Glomerular endothelial cell (primary cell): Measurements from ENCODE around the gene CTDP1. TPM values are rescaled to one million over a fixed set of nuclear protein-coding genes. Genes with fewer than 3 reads are reported as not detected.

Experiments used
- DNase-seq: peaks from one replicate; pipeline ENCODE4 v3.0.0-alpha.2; 2011; ENCODE audit warnings: low read depth, low spot score; ENCODE audit errors: extremely low read depth
- total RNA-seq: library from RNA; depleted of rRNA; stranded (reverse); fragments of >200 nt; gene quantifications from 2 replicates; pipeline ENCODE4 v1.2.3, GENCODE V29; 2015

Gene CTDP1
- total RNA-seq, 1 donor from 2014 or later, result 34.1 TPM

DNA sequence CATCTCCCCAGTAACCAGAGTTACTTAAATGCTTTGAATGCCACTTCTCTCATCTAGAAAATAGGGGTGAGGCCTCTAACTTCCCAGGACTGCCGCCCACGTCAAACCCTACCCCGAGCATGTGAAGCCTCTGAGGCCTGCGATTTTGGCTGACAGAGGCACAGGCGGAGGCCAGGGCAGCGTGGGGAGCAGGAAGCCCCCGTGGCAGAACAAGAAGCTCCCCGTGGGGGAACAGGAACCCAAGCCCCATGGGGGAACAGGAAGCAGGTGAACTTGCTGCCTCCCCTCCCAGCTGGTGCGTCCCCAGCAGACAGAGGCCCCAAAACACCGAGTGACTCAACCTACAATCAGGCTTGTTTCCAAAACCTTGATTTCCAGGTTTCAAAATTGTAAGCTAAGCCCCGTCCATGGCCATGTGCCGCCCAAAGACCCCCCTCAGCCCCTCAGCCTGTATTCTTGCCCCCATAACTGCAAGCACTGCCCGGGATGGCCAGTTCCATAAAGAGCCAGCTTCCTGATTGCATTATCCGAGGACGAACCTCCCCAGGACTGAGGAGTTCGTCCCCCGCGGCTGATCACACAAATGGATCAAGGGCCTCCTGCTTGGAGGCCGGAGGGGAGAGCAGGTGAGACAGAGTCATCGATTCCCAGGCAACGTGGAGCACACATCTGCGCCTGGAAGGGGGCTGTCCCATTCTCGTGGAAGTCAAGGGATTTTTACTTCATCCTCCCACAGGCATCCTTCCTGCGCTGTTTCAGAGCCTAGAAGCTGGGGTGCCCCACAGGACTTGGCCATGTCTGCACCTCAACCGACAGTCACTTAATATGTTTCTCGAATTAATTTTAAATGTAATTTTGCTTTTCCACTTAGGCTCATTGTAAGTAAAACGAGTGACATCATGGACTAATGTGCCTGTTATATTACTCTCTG lies 36.3 kb upstream of the CTDP1 start:
- no peak for DNase-seq

DNA sequence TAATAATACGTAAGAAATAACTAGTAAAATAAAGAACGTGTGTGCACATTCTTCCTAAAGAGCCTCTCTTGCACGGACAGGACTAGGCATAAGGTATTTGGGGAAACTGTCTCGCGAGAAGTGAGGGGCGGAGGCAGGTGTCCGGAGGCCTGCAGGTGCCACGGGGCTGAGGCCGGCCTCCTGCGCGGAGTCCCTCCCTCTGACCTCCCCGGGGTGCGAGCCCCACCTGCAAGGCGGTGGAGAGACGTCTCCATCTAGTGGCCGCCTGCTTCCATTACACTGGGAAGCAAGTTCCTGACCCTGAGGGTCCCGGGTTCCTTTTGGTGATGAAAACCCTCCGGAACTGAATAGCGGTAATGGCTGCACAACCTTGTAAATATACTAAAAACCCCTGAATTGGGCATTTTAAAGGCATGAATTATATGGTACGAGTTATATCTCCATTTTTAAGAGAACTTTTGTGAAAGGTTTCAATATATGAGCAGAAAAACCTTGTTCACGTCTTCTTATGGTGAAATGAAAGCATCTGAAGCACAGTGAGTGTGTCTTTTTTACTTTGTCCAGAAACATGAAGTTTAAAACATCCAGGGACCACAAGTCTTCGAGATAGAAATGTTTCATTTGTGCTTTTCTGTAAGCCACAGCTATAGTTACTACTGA lies 35.5 kb upstream of the CTDP1 start:
- DNase-seq, result no peak

DNA sequence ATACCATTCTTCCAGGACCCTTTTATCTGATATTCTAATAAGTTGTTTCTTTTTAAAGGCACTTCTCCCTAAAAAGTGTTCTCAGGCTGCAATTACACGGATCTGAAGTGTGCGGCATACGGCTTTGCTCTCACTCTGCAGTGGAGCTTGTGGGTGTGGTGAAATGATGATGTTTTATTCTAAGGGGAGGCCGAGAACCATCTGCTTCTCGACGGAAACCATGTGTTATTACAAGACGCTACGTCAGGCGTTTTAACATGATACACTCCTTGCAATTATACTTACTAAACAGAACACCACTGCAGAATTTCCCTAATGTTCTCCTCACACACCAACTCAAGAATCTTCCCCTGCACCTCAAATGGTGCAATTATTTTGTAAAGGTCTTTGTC lies 34.9 kb upstream of the CTDP1 start:
- DNase-seq, result no peak

DNA sequence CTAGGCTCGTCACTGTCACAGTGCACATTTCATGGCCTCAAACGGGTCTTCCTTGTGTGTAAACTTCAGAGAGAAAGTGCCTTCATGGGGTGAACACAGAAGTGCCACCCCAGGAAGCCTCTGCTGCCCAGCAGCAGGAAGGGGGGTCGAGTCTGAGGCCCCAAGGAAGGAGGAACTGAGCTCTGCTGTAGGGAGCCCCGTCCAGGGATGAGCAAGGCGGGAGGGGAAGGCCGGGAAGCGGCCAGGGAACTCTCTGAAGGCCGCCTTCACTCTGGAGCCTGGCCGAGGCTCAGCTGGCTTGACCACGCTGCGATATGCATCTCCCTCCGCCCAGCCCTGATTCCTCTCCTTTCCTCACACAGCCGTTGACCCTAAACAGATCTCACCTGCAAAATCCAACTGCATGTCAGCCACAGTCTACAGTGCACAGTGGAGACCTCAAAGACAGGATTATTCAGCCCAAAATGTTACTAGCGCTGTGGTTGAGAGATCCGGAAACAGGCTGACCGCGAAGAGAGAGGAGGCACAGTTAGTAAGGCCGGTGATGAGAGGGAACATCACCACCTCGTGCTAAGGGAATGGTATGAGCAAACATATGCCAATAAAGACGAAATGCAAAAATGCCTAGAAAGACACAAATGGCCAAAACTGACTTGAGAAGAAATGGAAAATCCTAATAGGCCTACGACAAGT lies 34.2 kb upstream of the CTDP1 start:
- DNase-seq, result no peak

DNA sequence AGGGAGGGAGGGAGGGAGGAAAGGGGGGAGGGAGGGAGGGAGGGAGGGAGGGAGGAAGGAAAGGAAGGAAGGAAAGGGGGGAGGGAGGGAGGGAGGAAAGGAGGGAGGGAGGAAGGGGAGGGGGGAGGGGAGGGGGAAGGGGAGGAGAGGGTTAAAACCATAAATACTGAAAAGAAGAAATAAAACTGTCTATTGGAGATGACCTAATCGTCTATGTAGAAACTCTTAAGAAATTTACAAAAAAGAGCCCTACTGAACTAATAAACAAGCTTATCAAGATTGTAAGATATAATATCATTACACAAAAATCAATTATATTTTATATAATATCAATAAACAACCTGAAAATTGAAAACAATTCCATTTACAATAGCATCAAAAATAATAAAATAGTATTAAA lies 32.3 kb upstream of the CTDP1 start:
- no peak for DNase-seq

DNA sequence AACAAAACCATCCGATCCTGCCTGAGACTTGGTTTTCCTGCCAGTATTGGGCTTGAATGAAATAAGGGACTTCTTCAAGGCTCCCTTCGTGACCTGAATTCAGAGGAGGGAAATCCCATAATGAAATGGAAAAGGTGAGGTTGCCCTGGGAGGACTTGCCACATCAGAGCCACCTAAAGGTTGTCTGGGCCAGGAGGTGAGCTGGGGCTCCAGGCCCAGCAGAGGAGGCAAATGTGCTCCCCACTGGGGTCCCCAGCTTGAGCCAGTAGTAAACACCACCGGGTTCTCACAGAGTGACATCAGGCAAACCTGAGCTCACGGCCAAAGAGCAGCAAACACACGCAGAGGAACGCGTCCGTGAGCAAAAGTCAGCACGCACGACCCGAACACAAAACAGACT lies 28.6 kb upstream of the CTDP1 start:
- DNase-seq, result no peak

DNA sequence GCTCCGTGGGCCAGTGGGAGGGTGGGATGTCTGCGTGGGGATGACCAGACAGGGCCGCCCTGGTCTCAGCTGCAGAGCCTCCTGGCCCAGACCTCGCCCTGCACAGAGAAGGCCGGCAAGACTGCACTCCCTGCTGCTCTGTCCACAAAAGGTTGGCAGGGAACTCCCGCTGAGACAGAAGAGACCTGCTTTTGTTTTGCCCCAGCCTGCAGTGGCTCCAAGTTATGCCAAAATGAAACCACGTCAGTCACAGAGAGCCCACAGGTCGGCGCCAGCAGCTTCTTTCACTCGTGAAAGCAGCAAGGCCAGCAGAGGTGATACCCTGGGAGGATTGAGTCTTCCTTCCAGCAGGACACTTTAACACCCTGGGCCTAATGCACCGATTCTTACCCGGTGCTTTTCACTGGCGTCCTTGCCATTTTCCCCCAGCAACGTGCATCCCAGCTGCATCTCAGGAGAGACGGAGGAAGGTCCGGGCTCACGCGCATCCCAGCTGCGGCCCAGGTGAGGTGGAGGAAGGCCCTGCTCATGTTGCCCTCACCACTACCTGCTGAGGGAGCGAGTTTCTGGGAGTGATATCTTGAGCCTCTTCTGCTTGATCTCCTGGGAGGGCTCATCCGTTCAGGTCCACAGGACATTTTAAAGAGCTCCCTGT lies 22.1 kb upstream of the CTDP1 start:
- no peak for DNase-seq

DNA sequence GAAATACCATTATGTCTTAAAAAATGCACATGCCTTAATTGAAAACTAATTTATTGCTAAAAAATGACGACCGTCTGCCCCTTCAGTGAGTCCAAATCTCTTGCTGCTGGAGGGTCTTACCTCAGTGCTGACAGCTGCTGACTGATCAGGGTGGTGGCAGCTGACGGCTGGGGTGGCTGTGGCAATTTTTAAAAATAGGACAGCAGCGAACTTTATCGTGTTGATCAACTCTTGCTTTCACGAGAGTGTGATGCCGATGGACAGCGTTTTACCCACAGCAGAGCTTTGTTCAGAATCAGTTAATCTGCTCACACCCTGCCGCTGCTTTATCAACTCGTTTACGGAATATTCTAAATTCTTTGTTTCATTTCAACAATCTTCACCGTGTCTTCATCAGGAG lies 21.2 kb upstream of the CTDP1 start:
- DNase-seq, result no peak

DNA sequence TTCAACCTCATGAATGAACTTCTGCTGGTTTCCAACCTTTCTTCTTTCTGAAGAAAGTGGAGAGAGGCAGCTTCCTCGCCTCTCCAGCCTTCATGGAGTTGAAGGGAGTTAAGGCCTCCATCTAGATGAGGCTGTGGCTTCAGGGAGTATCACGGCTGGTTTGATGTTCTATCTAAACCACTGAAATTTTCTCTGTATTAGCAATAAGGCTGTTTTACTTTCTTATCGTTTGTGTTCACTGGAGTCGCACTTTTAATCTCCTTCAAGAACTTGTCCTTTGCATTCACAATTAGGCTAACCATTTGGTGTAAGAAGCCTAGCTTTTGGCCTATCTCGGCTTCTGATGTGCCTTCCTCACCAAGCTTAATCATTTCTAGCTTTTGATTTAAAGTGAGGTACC lies 19.9 kb upstream of the CTDP1 start:
- DNase-seq, result no peak

DNA sequence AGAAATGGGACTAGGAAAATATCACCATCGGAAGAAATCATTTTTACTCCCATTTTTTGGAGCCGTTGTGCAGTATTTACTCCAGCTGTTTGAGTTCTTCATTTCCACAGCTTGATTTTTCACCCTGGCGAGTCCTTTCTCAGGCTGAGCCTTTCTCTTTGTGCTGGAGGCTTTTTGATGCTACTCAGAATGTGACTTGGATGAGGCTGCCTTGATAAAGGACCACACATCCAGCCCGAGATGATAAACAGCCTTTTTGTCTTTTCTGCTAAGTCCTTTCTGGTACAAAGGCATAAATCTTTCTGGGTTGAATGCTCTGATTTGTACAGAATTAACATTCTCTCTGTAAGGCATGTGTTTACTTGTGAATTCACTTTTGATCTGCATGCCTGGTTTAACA lies 17.6 kb upstream of the CTDP1 start:
- no peak for DNase-seq

DNA sequence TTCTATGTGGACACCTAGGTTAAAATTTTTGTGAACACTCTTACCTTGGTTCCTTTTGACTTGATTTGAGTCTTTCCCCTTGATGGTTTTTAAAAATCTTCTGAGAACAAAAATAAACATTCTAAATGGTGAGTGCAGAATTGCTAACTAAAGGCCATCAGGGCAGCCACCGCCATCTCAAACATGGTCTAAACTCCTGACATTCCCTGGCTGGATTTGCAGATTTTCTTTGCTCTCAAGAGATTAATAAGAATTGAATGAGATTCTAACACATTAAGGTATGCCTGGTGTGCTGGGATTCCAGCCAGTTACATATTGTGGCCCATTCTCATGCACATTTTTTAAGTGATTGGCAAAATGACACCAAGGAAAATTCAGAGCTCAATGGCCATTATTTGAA lies 17.2 kb upstream of the CTDP1 start:
- no peak for DNase-seq

DNA sequence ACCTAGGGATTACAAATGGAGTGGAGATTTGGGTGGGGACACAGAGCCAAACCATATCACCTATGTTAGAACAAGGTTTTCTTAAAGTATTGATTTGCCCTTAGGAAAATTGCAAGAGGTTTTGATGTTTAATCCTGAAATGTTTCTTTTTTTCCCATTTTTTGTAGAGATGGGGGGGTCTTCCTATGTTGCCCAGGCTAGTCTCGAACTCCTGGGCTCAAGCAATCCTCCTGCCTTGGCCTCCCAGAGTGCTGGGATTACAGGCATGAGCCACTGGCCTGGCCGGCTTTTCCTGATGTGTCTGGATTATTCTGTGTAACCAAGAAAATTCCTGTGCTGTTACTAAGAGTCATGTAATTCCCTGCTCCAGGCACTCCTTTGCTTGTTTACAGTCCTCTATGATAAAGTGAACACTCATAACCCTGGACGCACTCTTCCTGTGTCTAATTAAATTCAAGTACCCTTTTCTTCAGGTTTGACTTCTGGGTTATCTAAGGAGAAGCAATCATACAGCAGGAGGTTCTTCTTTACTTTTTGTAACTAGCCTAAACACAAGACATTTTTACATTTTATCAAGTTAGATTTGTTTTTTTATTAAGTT lies 15.0 kb upstream of the CTDP1 start:
- DNase-seq, result no peak

DNA sequence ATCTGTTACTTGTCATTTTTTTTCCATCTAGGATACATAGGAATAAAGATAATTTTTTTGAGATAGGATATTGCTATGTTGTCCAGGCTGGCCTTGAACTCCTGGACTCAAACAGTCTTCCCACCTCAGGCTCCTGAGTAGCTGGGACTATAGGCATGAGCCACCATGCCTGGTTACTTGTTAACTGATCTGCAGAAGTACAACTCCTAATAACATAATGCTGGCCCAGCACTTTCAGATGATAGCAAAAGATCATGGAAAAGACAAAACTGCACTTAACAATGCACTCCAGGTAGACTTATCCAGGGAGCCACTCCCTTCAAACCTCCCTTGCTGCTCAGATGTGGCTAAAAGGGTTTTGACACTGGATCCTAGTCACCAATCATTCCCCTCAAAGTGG lies 11.4 kb upstream of the CTDP1 start:
- no peak for DNase-seq

DNA sequence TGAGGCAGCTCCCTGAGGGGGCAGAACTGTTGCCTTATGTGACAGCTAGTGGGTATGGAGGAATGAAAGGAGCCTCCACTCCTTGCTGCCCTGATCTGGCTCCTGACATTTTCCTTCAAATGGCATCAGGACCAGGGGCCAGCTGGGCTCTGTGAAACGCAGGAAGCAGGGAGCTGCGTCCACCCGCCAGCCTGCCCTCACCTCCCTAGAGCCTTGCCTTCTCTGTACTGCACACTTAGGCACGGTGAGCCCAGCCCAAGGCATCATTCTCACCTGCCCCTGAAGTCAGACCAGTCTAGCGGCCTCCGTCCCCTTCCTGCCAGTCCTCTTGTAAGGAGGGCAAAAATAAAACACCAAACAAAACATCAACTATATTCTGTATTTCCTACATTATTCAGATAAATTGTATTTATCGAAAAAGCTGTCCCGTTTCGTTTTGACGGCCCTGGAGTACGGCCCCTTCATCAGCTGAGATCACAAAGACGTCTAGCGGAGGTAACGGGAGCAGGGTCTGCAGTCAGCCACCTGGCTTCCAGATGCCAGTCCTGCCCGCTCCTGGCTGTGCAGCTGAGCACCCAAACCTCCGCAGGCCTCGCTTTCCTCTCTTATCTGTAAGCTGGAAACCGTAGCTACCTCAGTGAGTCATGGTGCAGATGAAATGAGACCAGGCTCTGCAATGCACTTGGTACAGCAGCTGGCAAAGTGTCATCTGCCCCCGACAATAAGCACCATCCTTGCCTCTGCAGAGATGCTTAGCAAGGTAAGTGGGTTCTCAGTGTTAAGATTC lies 6.9 kb upstream of the CTDP1 start:
- DNase-seq, result no peak

DNA sequence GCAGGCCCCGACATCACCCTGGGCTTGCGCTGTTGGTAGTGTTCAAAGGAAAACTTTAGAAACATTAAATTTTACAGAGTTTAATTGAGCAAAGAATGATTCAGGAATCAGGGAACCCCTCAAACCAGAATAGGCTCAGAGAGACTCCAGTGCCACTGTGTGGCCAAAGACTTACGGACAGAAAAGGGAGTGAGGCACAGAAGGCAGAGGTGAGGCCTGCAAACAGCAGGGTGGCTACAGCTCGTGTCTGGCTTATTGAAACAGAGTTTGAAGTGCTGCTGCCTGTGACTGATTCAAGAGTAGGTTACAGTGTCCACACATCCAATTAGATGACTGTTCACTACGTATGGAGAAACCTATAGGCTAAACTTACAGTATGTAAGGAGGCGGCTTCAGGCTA lies 2.4 kb upstream of the CTDP1 start:
- DNase-seq, result no peak

DNA sequence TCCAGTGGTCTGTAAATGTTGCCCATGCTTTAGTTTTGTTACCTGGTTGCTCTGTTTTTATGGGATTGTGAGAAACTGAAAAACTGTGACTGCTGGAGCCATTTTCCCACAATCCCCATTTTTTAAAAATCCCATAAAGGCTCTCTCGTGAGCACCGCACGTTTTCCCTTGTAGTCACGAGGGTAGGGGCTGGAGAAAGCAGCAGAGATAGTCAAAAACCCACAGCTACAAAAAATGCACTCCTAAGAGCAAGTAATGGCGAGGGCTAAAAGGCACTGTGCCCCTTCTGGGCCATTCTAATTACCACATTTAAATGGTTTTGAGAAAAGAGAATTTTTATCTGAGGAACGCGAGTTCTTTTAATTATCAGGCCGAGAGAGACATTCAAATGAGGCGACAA lies 1.8 kb upstream of the CTDP1 start:
- DNase-seq, result no peak

DNA sequence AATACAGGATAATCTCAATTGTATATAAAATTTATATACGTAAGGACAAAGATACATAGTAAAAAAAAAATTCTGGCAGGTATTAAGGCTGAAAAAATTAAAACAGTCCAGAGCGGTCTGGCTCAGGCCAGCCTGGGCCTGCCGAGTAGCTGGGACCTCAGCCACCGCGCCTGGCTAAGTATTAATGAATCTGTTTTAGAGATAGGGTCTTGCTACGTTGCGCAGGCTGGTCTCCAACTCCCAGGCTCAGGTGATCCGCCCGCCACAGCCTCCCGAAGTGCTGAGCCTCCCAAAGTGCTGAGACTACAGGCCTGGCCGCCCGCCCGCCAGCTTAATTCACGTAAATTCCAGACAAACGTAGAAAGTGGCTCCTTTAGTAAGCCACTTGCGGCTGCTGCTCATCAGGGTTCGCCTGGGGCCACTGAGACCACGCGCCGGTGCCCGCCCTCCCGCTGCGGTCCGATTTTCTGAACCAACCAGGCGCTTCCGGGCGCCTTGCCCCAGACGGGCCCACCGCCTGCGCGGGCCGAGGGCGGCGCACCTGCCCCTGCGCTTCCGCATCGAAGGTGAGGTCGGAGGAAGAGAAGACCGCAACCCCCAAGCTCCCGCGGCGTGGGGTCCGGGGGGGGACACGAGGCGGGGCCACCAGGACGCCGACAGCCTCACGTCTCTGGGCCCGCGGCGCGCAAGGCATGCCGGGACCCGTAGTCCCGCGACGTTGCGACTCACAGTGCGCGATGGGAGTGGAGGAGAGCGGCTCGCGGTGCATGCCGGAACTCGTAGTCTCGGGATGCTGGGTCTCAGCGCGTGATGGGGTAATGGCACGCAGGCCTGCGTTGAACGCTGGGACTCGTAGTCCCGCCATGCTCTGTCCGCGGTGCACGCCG lies 695 bp upstream of the CTDP1 start:
- DNase-seq, result peak; percentile 82

DNA sequence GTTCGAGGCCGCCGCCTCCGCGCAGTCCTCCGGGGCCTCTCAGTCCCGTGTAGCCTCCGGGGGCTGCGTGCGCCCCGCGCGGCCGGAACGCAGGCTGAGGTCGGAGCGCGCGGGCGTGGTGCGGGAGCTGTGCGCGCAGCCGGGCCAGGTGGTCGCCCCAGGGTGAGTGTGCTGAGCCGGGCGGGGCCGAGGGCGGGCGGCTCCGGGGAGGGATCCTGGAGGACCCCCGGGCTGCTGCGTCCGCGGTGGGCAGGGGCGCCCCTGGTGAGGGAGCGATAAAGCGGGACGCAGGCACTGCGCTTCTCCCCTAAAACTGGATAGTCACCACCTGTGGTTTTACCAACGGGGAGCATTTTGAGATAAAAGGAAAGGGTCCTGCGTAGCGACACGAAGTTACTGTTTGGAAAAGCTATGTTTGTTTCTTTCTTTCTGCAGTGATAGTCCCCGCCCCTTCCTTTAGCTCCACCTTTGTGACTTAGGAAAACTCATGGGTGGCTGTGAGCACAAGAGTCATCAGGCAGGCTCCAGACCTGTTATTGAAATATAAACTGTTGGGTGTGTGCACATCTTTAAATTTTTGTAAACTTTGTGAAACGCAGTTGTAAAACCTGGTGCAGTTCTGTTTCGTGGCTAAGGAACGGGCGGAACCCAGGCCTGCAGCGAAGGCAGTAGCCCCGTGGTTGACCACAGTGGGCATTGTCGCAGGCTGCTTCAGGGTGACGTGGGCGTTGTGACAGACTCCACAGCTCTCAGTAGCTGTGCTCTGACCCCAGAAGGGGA lies 687 bp downstream of the CTDP1 start:
- DNase-seq, result no peak
